NCI-H2107 treated with DMSO at 0.1 percent for 48 hours (cell line): ENCODE data around the gene TADA2A.

Experiments
- DNase-seq: peaks from one replicate; lab custom pipeline; 2025; ENCODE audit not compliant: unreplicated experiment; lab: John Stamatoyannopoulos, UW

The TADA2A gene

DNA sequence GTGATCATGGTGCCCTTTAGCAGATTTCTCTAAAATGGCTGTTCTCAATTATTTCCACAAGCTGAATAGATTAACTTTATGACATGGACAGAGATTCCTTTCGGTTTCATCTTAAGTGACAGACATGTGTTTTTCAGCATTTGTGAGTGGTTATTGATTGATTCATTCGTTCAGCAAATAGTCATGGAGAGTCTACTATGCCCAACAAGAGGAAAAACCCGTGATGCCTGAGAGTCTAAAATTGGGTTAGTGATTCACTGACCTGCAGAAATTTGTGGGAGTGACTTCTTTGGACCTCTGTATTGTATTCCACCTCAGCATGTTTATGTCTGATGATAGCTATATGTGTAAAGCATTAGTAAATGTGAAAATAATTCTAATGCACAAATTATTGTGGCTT, 55.0 kb downstream of the TADA2A start:
- no peak for DNase-seq

- DNase-seq, result no peak
Measured at GRCh38 chr17:37462492-37462891, 55.8 kb downstream of the TADA2A start.

DNA sequence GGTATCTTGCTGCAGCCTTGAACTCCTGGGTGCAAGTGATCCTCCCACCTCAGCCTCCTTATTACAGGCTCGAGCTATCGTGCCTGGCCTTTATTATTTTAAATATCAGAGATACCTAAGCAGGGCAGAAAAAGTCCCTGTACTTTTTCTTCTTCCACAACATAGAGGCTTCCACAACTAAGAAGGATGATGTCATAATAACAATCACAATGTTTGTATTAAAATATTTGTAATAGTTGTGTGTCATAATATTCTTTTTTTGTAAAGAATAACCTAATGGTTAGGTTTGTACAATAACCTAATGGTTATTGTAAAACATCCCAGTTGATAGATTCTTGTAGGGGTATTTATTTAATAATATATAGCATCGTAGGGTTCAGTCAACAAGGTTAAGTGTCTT, 56.4 kb downstream of the TADA2A start:
- DNase-seq, result no peak

DNA sequence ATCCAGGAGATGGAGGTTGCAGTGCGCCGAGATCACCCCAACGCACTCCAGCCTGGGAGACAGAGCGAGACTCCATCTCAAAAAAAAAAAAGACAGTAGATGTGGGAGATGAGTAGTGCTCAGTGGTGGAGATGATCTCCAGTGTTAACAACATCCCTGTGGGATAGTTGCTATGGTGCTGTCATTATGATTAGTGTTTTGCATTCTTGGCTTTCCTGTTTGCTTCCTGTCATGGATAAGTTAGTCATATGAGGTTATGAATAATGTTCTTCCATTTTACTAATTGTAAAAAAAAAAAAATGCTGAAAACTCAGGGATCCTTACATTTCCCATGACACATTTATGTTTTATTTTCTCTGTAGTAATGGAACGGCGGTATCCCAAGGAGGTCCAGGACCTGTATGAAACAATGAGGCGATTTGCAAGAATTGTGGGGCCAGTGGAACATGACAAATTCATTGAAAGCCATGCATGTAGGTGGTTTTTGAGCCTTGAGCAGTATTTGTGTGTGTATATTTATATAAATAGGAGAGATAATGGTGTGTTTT, 58.5 kb downstream of the TADA2A start:
- DNase-seq, result no peak

DNA sequence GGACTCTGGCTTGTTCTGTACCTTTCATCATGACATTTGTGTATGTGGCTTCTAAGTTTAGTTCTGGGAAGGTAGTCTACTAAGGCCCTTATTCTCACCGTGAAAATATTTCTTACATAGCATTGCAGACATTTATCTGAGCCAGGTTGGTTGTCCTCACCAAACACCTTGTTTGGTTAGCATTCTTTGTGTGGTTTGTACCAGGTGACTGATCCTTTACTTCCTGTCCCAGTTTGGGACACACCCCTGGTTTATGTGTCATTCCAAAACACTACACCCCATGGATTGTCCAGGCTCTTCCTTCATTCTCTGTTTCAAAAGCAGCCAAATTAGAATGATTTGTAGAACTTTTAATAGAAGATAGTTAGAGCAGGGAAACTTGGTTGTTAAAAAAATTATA, 59.8 kb downstream of the TADA2A start:
- no peak for DNase-seq

DNA sequence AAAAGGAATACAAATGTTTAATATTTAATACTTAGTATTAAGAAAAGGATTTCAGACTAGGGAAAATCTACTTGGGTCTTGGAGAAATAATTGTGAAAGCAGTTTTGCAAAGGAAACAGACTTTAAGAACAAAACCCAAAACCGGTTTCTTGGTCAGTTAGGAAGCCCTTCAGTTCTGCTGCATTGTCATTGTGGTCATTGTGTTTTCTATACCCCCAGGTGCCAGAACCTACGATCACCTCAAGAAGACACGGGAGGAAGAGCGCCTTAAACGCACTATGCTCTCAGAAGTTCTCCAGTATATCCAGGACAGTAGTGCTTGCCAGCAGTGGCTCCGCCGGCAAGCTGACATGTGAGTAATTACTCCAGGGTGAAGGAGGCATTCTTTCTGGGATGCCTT, 63.5 kb downstream of the TADA2A start:
- DNase-seq, result no peak

DNA sequence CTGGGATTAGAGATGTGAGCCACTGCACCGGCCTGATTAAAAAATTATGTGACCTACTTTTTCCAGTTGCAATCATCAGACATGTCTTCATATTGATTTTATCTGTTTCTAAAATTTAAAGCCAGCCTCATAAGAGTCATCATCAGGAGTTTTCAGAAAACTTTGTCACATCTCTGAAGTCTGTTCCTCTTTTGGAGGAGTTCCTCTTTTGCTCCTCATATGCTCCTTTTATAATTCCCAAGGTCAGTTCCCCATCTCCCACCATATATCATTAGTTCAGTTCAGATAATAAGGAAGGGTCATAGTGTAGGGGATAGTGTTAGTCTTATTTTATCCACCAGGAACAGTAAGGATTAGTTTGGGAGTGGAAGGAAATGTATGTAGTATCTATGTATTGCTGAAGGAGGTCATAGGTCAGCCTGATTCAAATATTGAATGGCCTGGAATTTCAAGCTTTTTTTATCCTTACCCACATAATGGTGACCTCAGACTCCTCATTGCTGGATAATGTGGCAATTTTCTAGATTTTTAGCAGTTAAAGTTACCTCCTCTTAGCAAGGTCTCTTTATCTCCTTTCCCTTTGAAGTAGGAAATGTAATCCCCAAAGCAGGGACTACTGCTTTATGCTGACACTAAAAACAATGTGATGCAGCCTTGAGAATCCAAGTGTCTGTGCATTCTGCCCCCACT, 69.2 kb downstream of the TADA2A start:
- no peak for DNase-seq

GRCh38 chr17:37476431-37477120, 69.9 kb downstream of the TADA2A start:
- DNase-seq, result no peak

DNA sequence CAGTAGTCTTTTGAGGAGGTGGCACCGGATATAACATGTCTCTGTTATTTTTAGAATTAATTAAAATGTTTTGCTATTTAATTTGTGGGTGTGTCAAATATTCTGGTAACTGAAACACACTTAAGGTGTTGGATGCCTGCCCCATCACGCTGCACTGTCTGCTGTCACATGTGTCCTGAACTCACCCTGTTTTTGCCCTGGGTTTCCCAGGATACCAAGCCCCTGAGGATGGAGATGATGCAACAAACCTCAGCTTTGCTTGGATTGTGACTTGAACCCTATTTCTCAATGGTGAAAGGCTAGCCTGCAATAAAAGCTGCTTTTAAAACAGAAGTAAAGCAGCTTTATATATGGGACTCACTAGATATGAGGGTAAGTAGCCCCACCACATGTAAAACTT, 71.5 kb downstream of the TADA2A start:
- no peak for DNase-seq

DNA sequence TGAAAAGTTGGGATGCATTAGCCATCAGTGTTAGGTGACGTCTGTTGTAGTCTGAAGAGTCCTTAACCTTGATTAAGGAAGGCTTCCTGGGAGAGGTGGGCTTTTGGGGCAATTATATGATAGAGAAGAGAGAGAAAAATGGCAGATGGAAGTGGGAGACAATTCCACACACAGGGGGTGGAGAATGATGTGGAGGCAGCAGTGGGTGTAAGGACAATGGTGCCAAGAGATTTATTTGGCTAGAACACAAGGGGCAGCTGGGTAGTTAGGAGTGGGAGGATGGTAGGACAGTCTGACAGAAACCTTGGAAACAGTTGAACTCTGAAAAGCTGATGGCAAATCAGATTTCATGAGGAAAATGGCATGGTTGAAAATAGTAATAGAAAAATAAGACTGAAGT, 72.3 kb downstream of the TADA2A start:
- no peak for DNase-seq

GRCh38 chr17:37480427-37480826, 73.7 kb downstream of the TADA2A start:
- no peak for DNase-seq

- DNase-seq, result no peak
Measured at GRCh38 chr17:37481001-37481665, 74.4 kb downstream of the TADA2A start.

GRCh38 chr17:37483311-37484039, 76.8 kb downstream of the TADA2A start:
- peak; percentile 54 for DNase-seq

- DNase-seq, result no peak
Measured at GRCh38 chr17:37485938-37486570, 79.4 kb downstream of the TADA2A start.

DNA sequence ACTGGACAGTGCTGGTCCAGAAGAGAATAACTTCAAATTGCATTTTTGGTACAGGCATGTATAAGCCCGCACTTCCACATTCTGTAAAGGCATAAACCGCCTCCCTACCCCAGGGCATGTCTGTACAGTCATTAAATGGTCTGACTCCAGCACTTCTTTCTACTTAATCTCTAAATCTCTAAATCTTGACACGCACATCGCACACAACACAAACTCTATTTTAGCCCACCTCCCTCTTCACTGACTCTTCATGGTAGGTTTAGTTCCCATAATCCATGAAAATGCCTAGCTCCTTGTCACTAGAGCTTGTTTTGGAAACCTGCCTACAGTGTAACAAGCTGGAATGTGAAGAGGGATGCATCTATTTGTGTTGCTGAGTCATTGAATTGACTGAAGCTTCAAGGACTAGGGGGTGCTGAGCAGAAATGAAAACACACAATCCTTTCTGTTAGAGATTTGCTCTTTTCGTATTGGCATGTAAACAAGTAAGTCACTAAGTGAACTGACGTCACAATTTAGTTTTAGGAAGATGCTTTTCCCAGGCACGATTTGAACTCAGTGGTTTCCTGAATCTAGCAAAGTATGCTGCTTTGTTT, 81.4 kb downstream of the TADA2A start:
- peak; percentile 54 for DNase-seq

DNA sequence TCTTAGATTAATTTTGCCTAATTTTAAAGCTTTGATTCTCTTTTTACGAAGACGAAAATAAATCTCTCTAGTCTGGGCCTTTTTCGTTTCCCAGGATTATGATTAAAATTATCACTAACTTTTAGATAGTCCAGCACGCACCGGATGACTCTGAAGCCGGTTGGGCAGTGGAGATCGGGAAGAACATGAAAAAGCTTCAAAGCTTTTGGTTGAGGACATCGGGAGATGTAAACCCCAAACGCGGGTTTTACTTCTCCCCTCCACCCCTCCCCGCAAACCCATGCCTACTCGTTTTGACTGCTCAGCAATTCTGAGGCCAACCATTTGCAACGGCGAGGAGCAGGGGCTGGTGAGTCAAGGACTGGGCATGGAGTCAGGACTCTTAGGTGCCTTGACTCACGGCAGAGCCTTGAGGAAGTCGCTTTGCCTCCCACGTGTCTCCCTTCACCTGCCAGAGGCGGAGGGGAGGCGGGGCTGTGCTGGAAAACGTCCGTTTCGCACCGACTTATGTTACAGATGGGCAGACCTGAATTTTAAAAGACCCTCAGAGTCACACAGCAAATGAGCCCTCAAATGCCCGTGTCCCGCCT, 82.0 kb downstream of the TADA2A start:
- peak; percentile 28 for DNase-seq

DNA sequence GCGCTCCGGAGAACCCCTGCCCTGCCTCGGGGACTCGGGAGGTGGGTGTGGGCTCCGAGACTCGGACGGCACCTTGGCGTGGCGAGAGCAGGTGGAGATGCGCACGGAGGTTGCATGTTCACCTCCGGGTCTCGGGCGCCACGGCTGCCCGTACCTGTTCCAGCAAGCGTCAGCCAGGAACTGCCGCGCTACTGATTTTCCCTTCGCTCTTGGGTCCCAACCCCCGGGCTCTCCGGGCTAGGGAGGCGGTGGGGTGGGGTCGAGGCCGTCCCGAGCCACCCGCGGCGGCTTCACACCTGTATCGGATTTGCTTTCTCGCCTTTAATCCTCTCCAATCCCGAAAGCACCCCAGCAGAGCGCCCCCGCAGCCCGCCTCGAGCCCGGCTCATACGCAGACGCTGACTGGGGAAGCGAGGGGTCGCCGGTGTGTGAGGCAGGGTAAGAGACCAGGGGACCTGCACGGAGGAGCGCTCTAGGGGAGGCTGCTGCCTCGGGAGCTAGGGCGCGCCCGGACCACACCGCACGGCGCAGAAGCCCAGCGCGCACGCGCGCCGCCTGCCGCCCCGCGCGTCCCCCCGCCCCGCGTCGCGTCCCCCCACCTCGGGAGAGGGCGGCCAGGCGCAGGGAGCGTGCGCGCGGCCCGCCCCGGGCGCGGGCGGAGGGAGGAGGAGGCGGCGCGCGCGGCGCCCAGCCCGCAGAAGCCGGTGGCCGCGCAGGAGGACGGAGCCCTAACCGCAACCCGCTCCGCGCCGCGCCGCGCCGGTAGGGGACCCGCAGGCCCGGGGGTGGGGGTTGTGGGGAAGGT, 82.7 kb downstream of the TADA2A start, which contains the start of gene DUSP14:
Gene DUSP14 (plus strand): TSS at position 695 of the 805 bp plus-strand sequence. CDS start 22,382 bp downstream, outside the sequence.
- peak; percentile 51 for DNase-seq

GRCh38 chr17:37490022-37490587, 83.4 kb downstream of the TADA2A start:
- DNase-seq, result no peak
